IPS-18a (cell line): Measurements from ENCODE around the gene BMX.
A peak's percentile ranks its signal among the peaks of the same experiment; 100 is the strongest.

Source experiments
- H3K27ac ChIP-seq: one replicate; pipeline ENCODE4 v1.5.1; 2013; ENCODE audit warnings: low read length
- H3K27me3 ChIP-seq: one replicate; pipeline ENCODE4 v1.6.1; 2013; ENCODE audit warnings: mild to moderate bottlenecking, low read length; ENCODE audit not compliant: control insufficient read depth, insufficient read depth
- H3K36me3 ChIP-seq: one replicate; pipeline ENCODE4 v1.6.1; 2013; ENCODE audit warnings: low read depth, low read length; ENCODE audit not compliant: control insufficient read depth
- H3K4me1 ChIP-seq: one replicate; pipeline ENCODE4 v1.6.1; 2013; ENCODE audit warnings: low read depth, low read length; ENCODE audit not compliant: control insufficient read depth
- H3K4me3 ChIP-seq: one replicate; pipeline ENCODE4 v1.5.1; 2013; ENCODE audit warnings: low read length
- H3K9ac ChIP-seq: one replicate; pipeline ENCODE4 v1.6.1; 2013; ENCODE audit warnings: mild to moderate bottlenecking, low read length, moderate library complexity
- H3K9me3 ChIP-seq: one replicate; pipeline ENCODE4 v1.6.1; 2013; ENCODE audit warnings: low read depth, low read length; ENCODE audit not compliant: control insufficient read depth

BMX gene

GRCh38 chrX:15500497-15500966, at the start of gene BMX:
BMX (plus strand) TSS chrX:15500807; CDS start chrX:15508354, 7,547 bp downstream.
- Histone ChIP-seq H3K27ac (no peak within 1 kb of the TSS), H3K4me3 (no peak within 1 kb of the TSS), H3K9ac (no peak within 1 kb of the TSS), H3K9me3 (no peaks in the 10 kb centered on the region), H3K36me3 (no peaks in the 10 kb centered on the region), H3K27me3 (no peaks in the 10 kb centered on the region), H3K4me1 (peaks cover 8% of the 10 kb centered on the region)

DNA sequence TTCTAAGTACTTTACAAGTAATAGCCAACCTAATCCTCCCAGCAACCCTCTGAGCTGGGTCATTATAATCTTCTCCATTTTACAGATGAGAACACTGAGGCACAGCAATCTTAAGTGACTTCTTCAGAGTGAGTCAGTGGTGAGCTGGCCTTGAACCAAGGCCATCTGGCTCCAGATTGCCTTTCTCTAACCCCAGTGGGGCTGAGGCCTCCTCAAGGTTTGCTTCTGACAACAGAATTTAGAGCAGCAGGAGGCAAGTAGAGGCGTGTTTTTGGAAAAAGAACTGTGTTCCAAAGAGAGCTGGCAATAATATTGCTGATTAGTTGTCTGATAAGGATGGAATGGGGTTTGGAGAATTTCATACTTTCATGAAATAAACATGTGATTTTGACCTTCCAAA, 48.7 kb upstream of the BMX start:
- Histone ChIP-seq H3K4me3 (no peak overlapping the region), H3K27me3 (no peaks in the 10 kb centered on the region), H3K9me3 (no peaks in the 10 kb centered on the region), H3K36me3 (peaks cover 19% of the 10 kb centered on the region), H3K4me1 (no peaks in the 10 kb centered on the region), H3K27ac (no peak overlapping the region), H3K9ac (no peak overlapping the region)

- H3K36me3 ChIP-seq, result no peaks in the 10 kb centered on the region
- no peaks in the 10 kb centered on the region for H3K27me3 ChIP-seq
- H3K9ac ChIP-seq, result no peak overlapping the region
- no peak overlapping the region for H3K4me3 ChIP-seq
- no peaks in the 10 kb centered on the region for H3K9me3 ChIP-seq
- no peak overlapping the region for H3K27ac ChIP-seq
- H3K4me1 ChIP-seq, result peaks cover 11% of the 10 kb centered on the region
These were observed 35.9 kb upstream of the BMX start for GRCh38 chrX:15464704-15465103.

GRCh38 chrX:15465347-15465746, 35.3 kb upstream of the BMX start:
- Histone ChIP-seq H3K4me1 (peaks cover 11% of the 10 kb centered on the region), H3K27ac (no peak overlapping the region), H3K27me3 (no peaks in the 10 kb centered on the region), H3K36me3 (no peaks in the 10 kb centered on the region), H3K4me3 (no peak overlapping the region), H3K9ac (no peak overlapping the region), H3K9me3 (no peaks in the 10 kb centered on the region)

GRCh38 chrX:15465896-15466651, 34.5 kb upstream of the BMX start:
- no peaks in the 10 kb centered on the region for H3K9me3 ChIP-seq
- H3K27me3 ChIP-seq, result no peaks in the 10 kb centered on the region
- peaks cover 11% of the 10 kb centered on the region for H3K4me1 ChIP-seq
- H3K9ac ChIP-seq, result no peak overlapping the region
- H3K27ac ChIP-seq, result no peak overlapping the region
- H3K4me3 ChIP-seq, result no peak overlapping the region
- H3K36me3 ChIP-seq, result no peaks in the 10 kb centered on the region

GRCh38 chrX:15468036-15468435, 32.6 kb upstream of the BMX start:
- no peak overlapping the region for H3K27ac ChIP-seq
- H3K9ac ChIP-seq, result no peak overlapping the region
- no peaks in the 10 kb centered on the region for H3K27me3 ChIP-seq
- H3K9me3 ChIP-seq, result no peaks in the 10 kb centered on the region
- no peak overlapping the region for H3K4me3 ChIP-seq
- H3K4me1 ChIP-seq, result peaks cover 11% of the 10 kb centered on the region
- H3K36me3 ChIP-seq, result no peaks in the 10 kb centered on the region

- H3K27me3 ChIP-seq, result no peaks in the 10 kb centered on the region
- no peaks in the 10 kb centered on the region for H3K36me3 ChIP-seq
- H3K27ac ChIP-seq, result no peak overlapping the region
- no peak overlapping the region for H3K4me3 ChIP-seq
- no peak overlapping the region for H3K9ac ChIP-seq
- no peaks in the 10 kb centered on the region for H3K9me3 ChIP-seq
- H3K4me1 ChIP-seq, result peaks cover 10% of the 10 kb centered on the region
These were observed 31.0 kb upstream of the BMX start for GRCh38 chrX:15469613-15470012.

- H3K4me1 ChIP-seq, result peaks cover 17% of the 10 kb centered on the region
- no peak overlapping the region for H3K27ac ChIP-seq
- H3K9ac ChIP-seq, result no peak overlapping the region
- H3K9me3 ChIP-seq, result no peaks in the 10 kb centered on the region
- H3K4me3 ChIP-seq, result no peak overlapping the region
- no peaks in the 10 kb centered on the region for H3K27me3 ChIP-seq
- H3K36me3 ChIP-seq, result no peaks in the 10 kb centered on the region
These were observed 29.6 kb upstream of the BMX start for GRCh38 chrX:15471028-15471427.

GRCh38 chrX:15472531-15472930, 28.1 kb upstream of the BMX start:
- Histone ChIP-seq H3K4me1 (peaks cover 21% of the 10 kb centered on the region), H3K9ac (no peak overlapping the region), H3K36me3 (no peaks in the 10 kb centered on the region), H3K27me3 (no peaks in the 10 kb centered on the region), H3K9me3 (no peaks in the 10 kb centered on the region), H3K4me3 (no peak overlapping the region), H3K27ac (no peak overlapping the region)

- Histone ChIP-seq H3K36me3 (peaks cover 4% of the 10 kb centered on the region), H3K4me1 (peaks cover 21% of the 10 kb centered on the region), H3K4me3 (no peak overlapping the region), H3K9ac (no peak overlapping the region), H3K27me3 (no peaks in the 10 kb centered on the region), H3K27ac (no peak overlapping the region), H3K9me3 (no peaks in the 10 kb centered on the region)
These were observed 26.6 kb upstream of the BMX start for GRCh38 chrX:15474028-15474427.

DNA sequence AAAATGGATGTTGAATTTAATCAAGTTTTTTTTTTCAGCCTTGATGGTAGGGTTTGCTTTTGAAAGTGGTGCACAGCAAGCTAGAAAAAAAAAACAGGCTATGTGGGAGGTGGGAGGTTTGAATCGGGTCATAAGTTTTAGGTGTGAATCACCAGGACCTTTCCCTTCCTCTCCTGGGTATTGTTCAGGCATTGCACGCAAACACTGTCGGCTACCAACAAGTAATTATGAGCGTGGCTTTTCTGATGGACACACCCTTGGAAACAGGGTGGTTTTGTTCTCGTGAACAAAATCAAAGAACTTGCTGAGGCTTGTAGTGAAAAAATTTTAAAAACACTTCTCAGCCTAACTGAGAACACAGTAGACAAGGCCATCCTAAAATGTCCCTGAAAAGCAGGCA, 25.6 kb upstream of the BMX start:
- peaks cover 21% of the 10 kb centered on the region for H3K4me1 ChIP-seq
- H3K27ac ChIP-seq, result peak overlapping the region; percentile 81
- no peaks in the 10 kb centered on the region for H3K27me3 ChIP-seq
- H3K9me3 ChIP-seq, result no peaks in the 10 kb centered on the region
- peak overlapping the region; percentile 26 for H3K9ac ChIP-seq
- H3K36me3 ChIP-seq, result peaks cover 4% of the 10 kb centered on the region
- peak overlapping the region; percentile 7 for H3K4me3 ChIP-seq

- Histone ChIP-seq H3K9me3 (no peaks in the 10 kb centered on the region), H3K27ac (peak overlapping the region; percentile 81), H3K27me3 (no peaks in the 10 kb centered on the region), H3K36me3 (peaks cover 4% of the 10 kb centered on the region), H3K4me3 (peak overlapping the region; percentile 10), H3K9ac (peak overlapping the region; percentile 26), H3K4me1 (peaks cover 21% of the 10 kb centered on the region)
These were observed 25.1 kb upstream of the BMX start for GRCh38 chrX:15475486-15475885.
